Sigmoid colon (tissue), 7 donors: Measurements from ENCODE around the gene CTIF. TPM values are rescaled to one million over a fixed set of nuclear protein-coding genes. Genes with fewer than 3 reads are reported as not detected.
A peak's percentile ranks its signal among the peaks of the same experiment; 100 is the strongest.

Experiments used
- DNase-seq: peaks from one replicate; pipeline ENCODE4 v3.0.0-alpha.2; 2019
- H3K27ac ChIP-seq, 4 donors: fragments of 200-600 bp; sonication (generic); one replicate each; pipeline ENCODE4 v1.5.1; 2016 to 2019; ENCODE audit warnings: mild to moderate bottlenecking in 1 of 4
- H3K27me3 ChIP-seq, 3 donors: fragments of 200-600 bp; sonication (generic); one replicate each; pipeline ENCODE4 v1.5.1; 2019; ENCODE audit warnings: mild to moderate bottlenecking in 1 of 3
- H3K36me3 ChIP-seq, 4 donors: fragments of 200-600 bp; sonication (generic); one replicate each; pipeline ENCODE4 v1.5.1; 2016 to 2019
- H3K4me1 ChIP-seq, 4 donors: fragments of 200-600 bp; sonication (generic); one replicate each; pipeline ENCODE4 v1.5.1; 2017 to 2019
- H3K4me3 ChIP-seq, 4 donors: fragments of 200-600 bp; sonication (generic); one replicate each; pipeline ENCODE4 v1.5.1; 2017 to 2019; ENCODE audit warnings: mild to moderate bottlenecking in 2 of 4, moderate library complexity in 1 of 4
- H3K9me3 ChIP-seq, 4 donors: fragments of 200-600 bp in 3 of 4; sonication (generic) in 3 of 4; one replicate each; pipeline versions ENCODE4 v1.5.1 to v1.6.1; 2013 to 2019
- EP300 ChIP-seq, 4 donors: sonication (generic); formaldehyde crosslinking; IDR thresholded peaks; one replicate each; pipeline ENCODE4 v1.6.1; 2017; ENCODE audit warnings: antibody characterized with exemption in 4 of 4
- POLR2A ChIP-seq, 2 donors: fragments of 450-650 bp; IDR thresholded peaks; one replicate each; pipeline ENCODE4 v1.6.1; 2016; ENCODE audit warnings: antibody characterized with exemption in 2 of 2, mild to moderate bottlenecking in 2 of 2, moderate library complexity in 2 of 2
- POLR2AphosphoS5 ChIP-seq, 4 donors: sonication (generic); formaldehyde crosslinking; IDR thresholded peaks; one replicate each; pipeline ENCODE4 v1.6.1; 2017; ENCODE audit warnings: antibody characterized with exemption in 4 of 4
- WGBS, 2 donors: extraction: QIAGEN DNeasy Blood & Tissue Kit; methylation state at CpG; one replicate each; pipeline ENCODE4 v1.1.7; 2013; 5-methylcytosine and 5-hydroxymethylcytosine counted together
- intact Hi-C: fragments of 100-400 bp; cut with DNase I; formaldehyde crosslinking; loops from one replicate; pipeline ENCODE4 v1.15.1; 2023
- polyA plus RNA-seq, 3 donors: library from polyadenylated mRNA; stranded (reverse); fragments of 200-250 nt; gene quantifications; one replicate each; pipeline ENCODE4 v1.2.3, GENCODE V29; 2013
- total RNA-seq, 4 donors: library from RNA; depleted of rRNA; stranded (reverse); fragments of >200 nt; gene quantifications; one replicate each; pipeline ENCODE4 v1.1.0, GENCODE V29; 2016
- TF ChIP-seq, protein P1 (sequence below), 4 experiments: fragments of 450-650 bp in 3 of 4; fragments of 200-600 bp in 1 of 4; IDR thresholded peaks; one replicate each; pipeline ENCODE4 v1.5.1; 2016 to 2019; ENCODE audit warnings: antibody characterized with exemption in 4 of 4, mild to moderate bottlenecking in 3 of 4, moderate library complexity in 2 of 4
- donor health status: healthy with polysubstance abuse.
- donor health status: Bipolar disorder and iron deficiency.
- donor health status: healthy.

The CTIF gene
- total and polyA plus RNA-seq, 7 donors, result 3.6 to 65.9 (median 22.5) TPM

DNA sequence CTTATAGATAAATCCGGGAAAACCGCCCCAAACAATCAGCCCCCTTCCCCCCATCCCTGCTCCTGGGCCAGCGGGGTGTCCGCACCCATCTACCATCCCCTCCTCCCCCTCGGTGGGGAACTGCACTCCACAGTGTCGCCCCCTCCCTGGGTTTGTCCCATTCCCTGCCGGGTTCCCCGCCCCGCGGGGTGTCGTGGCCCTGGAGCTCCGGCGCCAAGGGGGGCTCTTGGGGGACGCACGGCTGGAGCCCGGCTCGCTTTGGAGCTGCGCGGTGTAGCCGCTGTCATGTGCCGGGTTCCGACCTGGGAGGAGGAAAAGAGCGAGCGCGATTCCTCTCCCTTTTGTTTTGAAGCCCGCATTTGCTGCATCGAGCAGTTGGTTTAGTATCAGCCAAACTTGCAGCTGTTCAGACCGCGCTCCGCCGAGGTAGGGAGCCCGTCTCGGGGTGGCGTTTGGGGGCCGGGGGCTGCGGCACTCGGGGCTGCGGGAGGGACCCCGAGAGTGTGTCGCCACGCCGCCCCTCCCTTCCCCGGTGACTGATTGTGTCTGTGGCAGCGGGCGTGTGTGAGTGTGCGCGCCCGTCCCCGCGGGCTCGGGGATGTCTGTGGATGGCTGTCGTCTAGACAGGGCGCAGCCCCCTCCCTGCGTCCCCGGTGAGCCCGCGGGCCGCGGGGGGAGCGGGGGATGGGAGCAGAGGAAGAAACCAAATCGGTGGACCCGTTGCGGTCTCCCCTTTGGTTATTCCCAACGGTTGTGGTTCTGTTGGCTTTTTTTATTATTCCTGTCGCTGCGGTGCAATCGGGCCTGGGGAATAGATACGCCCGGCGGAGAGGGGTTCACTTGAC lies 797 bp downstream of the CTIF start:
- Histone ChIP-seq H3K4me3 (peak overlapping the region; percentile 63 to 88 (median 69)), H3K36me3 (no peaks in the 10 kb centered on the region), H3K27ac (peak overlapping the region; percentile 92 to 98 (median 96)), H3K27me3 (no peaks in the 10 kb centered on the region), H3K4me1 (peaks cover 0 to 39% (median 38%) of the 10 kb centered on the region in 4 donors), H3K9me3 (no peaks in the 10 kb centered on the region)
- WGBS, 2 donors, result 1% methylated on average over 70 of the region's 70 CpGs
- intact Hi-C loops, result loop anchor here (5.0 to 10.0 kb wide), 9 partner anchors 65 to 1745 kb away; partner anchors contain the start of genes ACAA2, C18orf32, CXXC1 and MBD1
- peak; percentile 79 for DNase-seq
- TF ChIP-seq POLR2A (IDR thresholded peaks at IDR 0.05), result no peak
- TF ChIP-seq POLR2AphosphoS5 (IDR thresholded peaks at IDR 0.05), result peak in 2 of 4 donors; percentile 7 to 26
- TF ChIP-seq, protein P1, sequence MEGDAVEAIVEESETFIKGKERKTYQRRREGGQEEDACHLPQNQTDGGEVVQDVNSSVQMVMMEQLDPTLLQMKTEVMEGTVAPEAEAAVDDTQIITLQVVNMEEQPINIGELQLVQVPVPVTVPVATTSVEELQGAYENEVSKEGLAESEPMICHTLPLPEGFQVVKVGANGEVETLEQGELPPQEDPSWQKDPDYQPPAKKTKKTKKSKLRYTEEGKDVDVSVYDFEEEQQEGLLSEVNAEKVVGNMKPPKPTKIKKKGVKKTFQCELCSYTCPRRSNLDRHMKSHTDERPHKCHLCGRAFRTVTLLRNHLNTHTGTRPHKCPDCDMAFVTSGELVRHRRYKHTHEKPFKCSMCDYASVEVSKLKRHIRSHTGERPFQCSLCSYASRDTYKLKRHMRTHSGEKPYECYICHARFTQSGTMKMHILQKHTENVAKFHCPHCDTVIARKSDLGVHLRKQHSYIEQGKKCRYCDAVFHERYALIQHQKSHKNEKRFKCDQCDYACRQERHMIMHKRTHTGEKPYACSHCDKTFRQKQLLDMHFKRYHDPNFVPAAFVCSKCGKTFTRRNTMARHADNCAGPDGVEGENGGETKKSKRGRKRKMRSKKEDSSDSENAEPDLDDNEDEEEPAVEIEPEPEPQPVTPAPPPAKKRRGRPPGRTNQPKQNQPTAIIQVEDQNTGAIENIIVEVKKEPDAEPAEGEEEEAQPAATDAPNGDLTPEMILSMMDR (IDR thresholded peaks at IDR 0.05), result no peak
- no peak for TF ChIP-seq EP300 (IDR thresholded peaks at IDR 0.05)

DNA sequence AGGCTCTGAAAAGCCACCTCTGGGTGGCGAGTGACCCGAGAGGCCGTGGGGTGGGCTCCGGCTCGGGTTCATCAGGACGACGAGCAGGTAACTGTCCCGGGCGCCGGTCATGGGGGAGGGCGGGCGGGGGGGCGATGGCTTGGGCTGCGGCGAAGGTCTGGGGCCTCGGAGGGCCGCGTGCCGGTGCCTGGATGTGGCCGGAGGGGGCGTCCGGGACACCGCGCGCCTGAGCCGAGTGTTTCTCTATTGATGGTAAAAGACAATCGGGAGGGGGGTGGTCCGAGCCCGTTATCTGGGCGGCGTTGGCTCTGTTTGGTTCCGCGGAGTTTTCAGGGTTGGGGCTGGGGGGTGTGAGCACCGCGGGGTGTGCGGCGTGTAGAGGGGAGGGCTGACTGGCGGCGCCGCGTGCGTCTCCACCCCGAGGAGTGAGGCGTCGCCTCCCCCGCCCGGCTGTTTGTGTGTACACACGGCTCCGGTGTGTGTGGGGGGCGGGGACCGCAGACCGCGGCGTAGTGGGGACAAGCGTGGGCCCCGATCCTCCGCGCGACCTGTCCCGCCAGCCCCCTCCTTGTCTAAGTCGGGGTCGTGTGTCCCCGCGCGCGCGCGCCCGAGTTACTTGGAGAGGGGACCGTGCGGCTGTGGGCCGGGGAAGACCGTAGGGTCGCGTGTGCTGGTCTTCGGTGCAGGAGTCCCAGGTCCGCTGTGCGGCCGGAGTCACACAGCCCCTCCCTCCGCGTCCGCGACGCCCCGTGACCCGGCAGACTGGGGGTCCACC lies 1.6 kb downstream of the CTIF start:
- intact Hi-C loops, result loop anchor here (5.0 to 10.0 kb wide), 4 partner anchors 66 to 1744 kb away; partner anchors contain the start of genes ACAA2, CXXC1 and MBD1
- no peaks in the 10 kb centered on the region for H3K27me3 ChIP-seq
- peaks cover 0 to 48% (median 47%) of the 10 kb centered on the region in 4 donors for H3K4me1 ChIP-seq
- peak overlapping the region; percentile 92 to 98 (median 96) for H3K27ac ChIP-seq
- H3K9me3 ChIP-seq, result no peaks in the 10 kb centered on the region
- no peaks in the 10 kb centered on the region for H3K36me3 ChIP-seq
- TF ChIP-seq POLR2AphosphoS5 (IDR thresholded peaks at IDR 0.05), result peak in 3 of 4 donors; percentile 19 to 61 (median 43)
- TF ChIP-seq, protein P1 (IDR thresholded peaks at IDR 0.05), result peak in 1 of 4 experiments; percentile 21
- no peak for TF ChIP-seq EP300 (IDR thresholded peaks at IDR 0.05)
- TF ChIP-seq POLR2A (IDR thresholded peaks at IDR 0.05), result no peak
- 0% methylated on average over 86 of the region's 86 CpGs for WGBS, 2 donors
- peak overlapping the region; percentile 63 to 88 (median 69) for H3K4me3 ChIP-seq
- peak; percentile 86 for DNase-seq

DNA sequence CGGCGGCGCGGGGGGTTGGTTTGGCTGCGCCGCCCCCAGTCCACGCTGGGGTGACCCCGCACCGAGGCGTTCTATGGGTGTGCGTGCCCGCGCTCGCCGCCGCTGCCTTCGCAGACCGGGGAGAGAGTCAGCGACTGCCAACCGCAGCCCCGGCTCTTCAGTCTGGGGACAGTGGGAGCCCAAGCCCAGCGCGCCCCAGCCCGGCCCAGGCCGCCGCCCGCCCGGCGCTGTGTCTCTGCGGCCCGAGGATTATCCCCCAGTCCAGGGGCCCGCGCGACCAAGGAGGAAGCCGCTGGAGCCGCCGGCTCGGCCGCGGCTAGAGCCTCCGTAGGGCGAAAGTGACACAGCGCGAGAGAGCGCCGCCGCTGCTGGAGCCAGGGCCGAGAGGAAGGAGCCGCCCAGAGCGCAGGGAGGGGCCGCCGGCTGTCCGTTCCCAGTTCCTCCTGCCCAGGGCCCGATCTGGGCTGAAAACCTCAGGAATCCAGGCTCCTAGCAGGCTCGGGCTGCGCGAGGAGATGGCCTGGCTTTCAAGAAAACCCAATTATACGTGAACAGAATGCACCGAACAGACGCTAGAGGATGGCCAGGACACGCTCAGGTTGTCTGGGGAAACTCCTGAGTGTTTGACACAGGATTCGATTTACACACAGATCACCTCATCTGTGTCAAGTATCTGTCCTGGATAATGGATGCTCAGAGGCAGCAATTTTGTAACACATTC lies 2.4 kb downstream of the CTIF start:
- TF ChIP-seq POLR2A (IDR thresholded peaks at IDR 0.05) (peak in 1 of 2 donors; percentile 62), EP300 (IDR thresholded peaks at IDR 0.05) (no peak), POLR2AphosphoS5 (IDR thresholded peaks at IDR 0.05) (peak; percentile 46 to 80 (median 61))
- TF ChIP-seq, protein P1 (IDR thresholded peaks at IDR 0.05), result no peak
- intact Hi-C loops, result loop anchor here (5.0 to 10.0 kb wide), 4 partner anchors 66 to 1744 kb away; partner anchors contain the start of genes ACAA2, CXXC1 and MBD1
- peak; percentile 89 for DNase-seq
- no peaks in the 10 kb centered on the region for H3K36me3 ChIP-seq
- H3K9me3 ChIP-seq, result no peaks in the 10 kb centered on the region
- H3K27ac ChIP-seq, result peak overlapping the region; percentile 92 to 98 (median 96)
- H3K4me1 ChIP-seq, result peaks cover 0 to 55% (median 54%) of the 10 kb centered on the region in 4 donors
- H3K27me3 ChIP-seq, result no peaks in the 10 kb centered on the region
- H3K4me3 ChIP-seq, result peak overlapping the region; percentile 63 to 88 (median 69)
- 1 to 4% methylated on average over 62 of the region's 62 CpGs for WGBS, 2 donors

DNA sequence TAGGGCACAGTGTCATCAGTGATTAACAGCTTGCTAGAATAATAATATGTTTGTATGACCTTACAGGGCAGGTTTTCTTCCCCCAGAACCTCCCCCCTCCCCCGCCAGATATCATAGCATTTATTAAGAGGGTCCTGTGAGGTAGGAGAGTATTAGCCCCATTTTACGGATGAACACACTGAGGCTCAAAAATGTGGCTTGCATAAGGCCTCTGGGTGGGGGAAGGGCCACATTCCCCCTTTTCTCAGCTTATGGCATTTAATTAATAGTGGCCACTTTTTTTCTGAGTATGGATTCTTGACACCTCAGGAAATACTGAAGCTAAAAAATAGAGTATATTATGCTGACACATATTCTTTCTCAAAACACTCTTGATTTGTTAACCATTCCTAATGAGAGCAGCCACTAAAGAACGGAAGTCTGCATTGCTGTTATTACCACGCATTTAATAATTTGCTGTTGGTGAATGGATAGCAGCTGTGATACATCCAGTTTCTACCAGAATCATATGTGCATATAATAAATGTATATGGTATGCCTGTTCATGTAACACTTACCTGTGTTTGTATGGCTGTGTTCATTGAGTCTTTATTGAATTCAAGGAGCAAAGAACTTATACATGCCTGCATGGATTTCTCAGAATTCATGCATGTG lies 3.0 kb downstream of the CTIF start:
- H3K4me1 ChIP-seq, result peaks cover 0 to 62% (median 61%) of the 10 kb centered on the region in 4 donors
- intact Hi-C loops, result loop anchor here (5.0 to 10.0 kb wide), 4 partner anchors 67 to 1743 kb away; partner anchors contain the start of genes ACAA2, CXXC1 and MBD1
- no peaks in the 10 kb centered on the region for H3K27me3 ChIP-seq
- no peak for DNase-seq
- H3K4me3 ChIP-seq, result peak overlapping the region in 3 of 4 donors; percentile 63 to 88 (median 70)
- TF ChIP-seq POLR2AphosphoS5 (IDR thresholded peaks at IDR 0.05) (no peak), POLR2A (IDR thresholded peaks at IDR 0.05) (no peak), EP300 (IDR thresholded peaks at IDR 0.05) (no peak)
- TF ChIP-seq, protein P1 (IDR thresholded peaks at IDR 0.05), result no peak
- H3K36me3 ChIP-seq, result no peaks in the 10 kb centered on the region
- H3K27ac ChIP-seq, result peak overlapping the region; percentile 92 to 98 (median 96)
- no peaks in the 10 kb centered on the region for H3K9me3 ChIP-seq
- WGBS, 2 donors, result 92 to 93% methylated on average over 4 of the region's 4 CpGs
